Measurements from ENCODE around the gene PRLR.
A peak's percentile ranks its signal among the peaks of the same experiment; 100 is the strongest.

The PRLR gene

DNA sequence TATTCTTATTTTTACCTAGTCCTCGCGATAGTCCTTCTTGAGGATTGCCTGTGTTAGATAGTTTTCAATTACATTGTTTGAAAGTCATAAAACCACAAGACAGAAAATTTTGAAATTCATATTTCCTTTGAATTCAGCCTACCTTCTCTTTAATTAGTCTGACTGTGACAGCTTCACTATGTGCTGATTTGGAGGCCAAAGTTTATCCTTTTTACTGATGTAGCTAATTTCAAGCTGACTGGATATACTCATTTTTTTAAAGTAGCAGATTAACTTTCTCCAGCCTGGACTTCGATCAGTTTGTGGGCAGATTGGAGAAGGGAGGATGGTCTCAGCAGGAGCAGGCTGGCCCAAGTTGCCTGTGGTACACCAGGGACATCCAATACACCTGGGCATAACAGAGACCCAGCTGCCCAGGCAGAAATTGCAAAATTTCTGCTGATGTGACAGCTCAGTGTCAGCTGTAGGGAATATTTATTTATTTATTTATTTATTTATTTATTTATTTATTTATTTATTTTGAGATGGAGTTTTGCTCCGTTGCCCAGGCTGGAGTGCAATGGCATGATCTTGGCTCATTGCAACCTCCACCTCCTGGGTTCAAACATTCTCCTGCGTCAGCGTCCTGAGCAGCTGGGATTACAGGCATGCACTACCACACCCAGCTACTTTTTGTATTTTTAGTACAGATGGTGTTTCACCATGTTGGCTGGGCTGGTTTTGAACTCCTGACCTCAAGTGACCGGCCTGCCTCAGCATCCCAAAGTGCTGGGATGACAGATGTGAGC is 206.7 kb downstream of the PRLR start:
- no peak for TF ChIP-seq CTCF (IDR thresholded peaks at IDR 0.05; ENCODE audit: low read depth, low read length, missing control alignments)
- no peak for DNase-seq (ENCODE audit: low read depth)
- in situ Hi-C loops (cut with HindIII; ENCODE audit: low sequenced_read_pairs) = no loop called here
- H3K4me3 ChIP-seq (ENCODE audit: low read depth, low read length) = no peak overlapping the region

DNA sequence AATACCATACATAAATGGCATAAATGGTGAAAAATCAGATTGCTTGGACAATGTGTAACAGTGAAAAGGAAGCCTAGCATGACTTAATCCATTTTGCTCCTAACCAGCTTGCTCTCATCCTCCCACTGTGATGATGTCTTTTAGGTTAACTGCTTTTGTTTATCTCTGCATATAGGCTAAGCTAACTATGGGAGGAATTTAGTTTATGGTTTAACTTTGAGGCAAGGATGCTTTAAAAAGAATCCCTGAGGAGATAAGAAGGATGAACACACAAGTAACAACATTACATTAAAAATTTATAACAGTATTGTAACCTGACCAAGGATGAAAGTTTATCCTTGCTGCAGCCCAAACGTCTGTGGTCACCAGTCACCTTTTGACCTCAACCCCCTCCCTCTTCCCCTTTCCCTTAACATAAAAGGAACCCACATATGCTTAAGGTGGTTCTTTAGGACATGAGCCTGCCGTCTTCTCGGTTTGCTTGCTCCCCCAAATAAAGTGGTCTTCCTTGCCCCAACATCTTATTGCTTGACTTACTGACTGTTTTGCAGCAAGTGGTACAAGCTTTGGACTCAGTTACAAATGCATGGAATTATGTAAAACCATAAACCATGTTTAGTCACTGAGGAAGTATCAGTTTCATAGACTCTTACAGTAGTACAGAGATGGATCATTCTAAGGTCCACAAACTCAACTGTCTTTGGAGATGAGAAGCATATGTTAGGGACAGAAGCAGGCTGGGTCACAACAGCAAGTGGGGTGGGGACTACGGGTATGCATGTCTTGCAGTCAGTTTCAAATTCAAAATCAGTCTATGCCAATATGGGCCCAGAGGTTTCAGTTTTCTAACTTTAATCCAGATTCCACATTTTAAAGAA is 213.9 kb downstream of the PRLR start:
- in situ Hi-C loops (cut with HindIII; ENCODE audit: low sequenced_read_pairs) = no loop called here
- DNase-seq (ENCODE audit: low read depth) = no peak
- no peak overlapping the region for H3K4me3 ChIP-seq (ENCODE audit: low read depth, low read length)
- no peak for TF ChIP-seq CTCF (IDR thresholded peaks at IDR 0.05; ENCODE audit: low read depth, low read length, missing control alignments)

GRCh38 chr5:35015063-35015462 is 215.2 kb downstream of the PRLR start:
- H3K4me3 ChIP-seq (ENCODE audit: low read depth, low read length) = no peak overlapping the region
- TF ChIP-seq CTCF (IDR thresholded peaks at IDR 0.05; ENCODE audit: low read depth, low read length, missing control alignments) = no peak
- in situ Hi-C loops (cut with HindIII; ENCODE audit: low sequenced_read_pairs) = no loop called here
- no peak for DNase-seq (ENCODE audit: low read depth)

DNA sequence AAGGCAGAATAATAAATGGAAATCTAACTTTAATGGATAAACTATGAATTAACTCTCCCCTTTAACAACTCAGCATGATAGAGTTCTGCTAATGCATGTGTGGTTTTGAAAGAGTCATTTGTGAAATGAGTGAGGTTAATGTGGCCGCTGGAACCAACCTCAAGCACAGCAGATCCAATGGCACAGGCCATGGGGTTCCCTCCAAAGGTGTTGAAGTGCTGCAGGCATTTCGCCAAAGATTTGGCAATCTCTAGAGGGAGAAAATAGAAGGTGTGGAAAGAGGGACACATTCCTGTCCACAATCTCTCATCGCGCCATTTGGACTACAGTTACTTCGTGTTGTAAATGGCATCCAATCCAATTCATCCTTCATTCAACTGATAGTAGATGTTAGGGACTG is 217.5 kb downstream of the PRLR start:
- DNase-seq (ENCODE audit: low read depth) = peak; percentile 32
- no peak for TF ChIP-seq CTCF (IDR thresholded peaks at IDR 0.05; ENCODE audit: low read depth, low read length, missing control alignments)
- H3K4me3 ChIP-seq (ENCODE audit: low read depth, low read length) = no peak overlapping the region
- in situ Hi-C loops (cut with HindIII; ENCODE audit: low sequenced_read_pairs) = no loop called here

DNA sequence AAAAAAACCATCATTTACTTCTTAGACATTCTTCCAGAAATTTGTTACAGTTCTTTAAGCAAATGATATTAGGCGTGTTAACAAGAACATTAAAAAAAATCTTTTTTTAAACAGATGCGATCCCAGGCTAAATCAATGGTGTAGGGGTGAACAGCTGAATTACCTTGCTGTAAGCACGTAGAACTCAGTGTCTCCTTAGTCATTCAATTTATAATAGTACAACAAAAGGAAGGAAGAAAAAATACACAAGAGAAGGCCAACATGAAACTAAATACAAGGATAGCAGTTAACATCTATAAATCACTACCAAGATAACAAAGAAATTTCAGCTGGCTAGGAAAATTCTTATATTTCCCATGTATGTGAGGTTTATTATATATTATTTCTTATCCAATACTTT is 217.9 kb downstream of the PRLR start:
- no peak for DNase-seq (ENCODE audit: low read depth)
- no peak overlapping the region for H3K4me3 ChIP-seq (ENCODE audit: low read depth, low read length)
- in situ Hi-C loops (cut with HindIII; ENCODE audit: low sequenced_read_pairs) = no loop called here
- TF ChIP-seq CTCF (IDR thresholded peaks at IDR 0.05; ENCODE audit: low read depth, low read length, missing control alignments) = no peak

DNA sequence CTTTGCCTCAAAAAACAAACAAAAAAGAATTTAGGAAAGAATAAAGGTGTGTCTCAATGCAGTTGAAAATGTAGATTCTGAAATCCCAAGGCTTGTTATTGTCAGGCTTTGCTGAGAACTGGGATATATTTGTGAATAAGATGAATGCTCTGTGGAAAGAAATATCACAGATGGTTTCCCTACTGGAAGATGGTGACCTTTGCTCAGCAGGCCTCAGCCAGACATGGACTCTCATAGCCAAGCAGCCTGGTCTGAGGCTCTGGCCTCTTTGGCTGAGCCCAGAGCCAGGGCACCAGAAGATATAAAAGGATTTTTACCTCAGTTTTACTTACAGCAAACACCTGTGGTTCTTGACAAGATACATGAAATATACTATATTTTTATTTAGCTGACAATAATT is 219.6 kb downstream of the PRLR start:
- no peak overlapping the region for H3K4me3 ChIP-seq (ENCODE audit: low read depth, low read length)
- TF ChIP-seq CTCF (IDR thresholded peaks at IDR 0.05; ENCODE audit: low read depth, low read length, missing control alignments) = no peak
- DNase-seq (ENCODE audit: low read depth) = no peak
- in situ Hi-C loops (cut with HindIII; ENCODE audit: low sequenced_read_pairs) = no loop called here

All from astrocyte of the cerebellum (primary cell).